RWPE1 (cell line): ENCODE measurements around the gene ZNF462.

Source experiments
- CTCF ChIA-PET: fragments of 350-600 bp; sonication (Branson Sonifier 250); formaldehyde crosslinking; extraction: SDS; loops from one replicate; lab custom pipeline; 2021; lab: Yijun Ruan, JAX
- POLR2A ChIA-PET: fragments of 400-600 bp; formaldehyde crosslinking; extraction: SDS; loops from one replicate; lab custom pipeline; 2020; ENCODE audit warnings: antibody characterized with exemption; ENCODE audit not compliant: low non-redundant PET; lab: Yijun Ruan, JAX
- DNase-seq: peaks from one replicate; pipeline ENCODE4 v3.0.0; 2012; ENCODE audit warnings: low spot score
- H3K27ac ChIP-seq: fragments of 450-650 bp; 2 replicates; pipeline ENCODE4 v1.5.1; 2017
- TF ChIP-seq, protein P1 (sequence below): fragments of 450-650 bp; conservative IDR thresholded peaks from 2 replicates; pipeline ENCODE4 v1.5.1; 2017; ENCODE audit warnings: low read depth, mild to moderate bottlenecking

Gene ZNF462

DNA sequence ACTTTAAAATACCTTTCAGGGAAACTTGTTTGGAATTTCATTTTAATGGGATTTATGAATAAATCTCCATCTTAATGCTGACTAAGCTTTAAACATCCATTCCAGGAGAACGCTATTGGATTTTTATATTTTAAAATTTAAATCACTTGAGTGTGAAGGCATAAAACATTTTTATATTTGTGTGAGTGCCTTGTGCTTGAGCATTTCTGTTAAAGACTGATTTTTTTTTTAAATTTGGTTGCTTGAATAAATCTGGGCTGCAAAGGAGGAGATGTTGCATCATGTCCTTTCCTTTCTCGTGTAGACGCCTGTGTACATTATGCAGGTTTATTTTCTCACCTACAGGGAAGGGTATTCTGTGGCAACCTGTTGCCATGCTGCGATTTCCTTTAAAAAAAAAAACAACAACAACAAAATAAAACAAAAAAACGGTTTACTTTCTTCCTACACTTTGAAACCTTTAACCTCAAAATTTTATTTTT is 108.1 kb downstream of the ZNF462 start:
- TF ChIP-seq, protein P1, sequence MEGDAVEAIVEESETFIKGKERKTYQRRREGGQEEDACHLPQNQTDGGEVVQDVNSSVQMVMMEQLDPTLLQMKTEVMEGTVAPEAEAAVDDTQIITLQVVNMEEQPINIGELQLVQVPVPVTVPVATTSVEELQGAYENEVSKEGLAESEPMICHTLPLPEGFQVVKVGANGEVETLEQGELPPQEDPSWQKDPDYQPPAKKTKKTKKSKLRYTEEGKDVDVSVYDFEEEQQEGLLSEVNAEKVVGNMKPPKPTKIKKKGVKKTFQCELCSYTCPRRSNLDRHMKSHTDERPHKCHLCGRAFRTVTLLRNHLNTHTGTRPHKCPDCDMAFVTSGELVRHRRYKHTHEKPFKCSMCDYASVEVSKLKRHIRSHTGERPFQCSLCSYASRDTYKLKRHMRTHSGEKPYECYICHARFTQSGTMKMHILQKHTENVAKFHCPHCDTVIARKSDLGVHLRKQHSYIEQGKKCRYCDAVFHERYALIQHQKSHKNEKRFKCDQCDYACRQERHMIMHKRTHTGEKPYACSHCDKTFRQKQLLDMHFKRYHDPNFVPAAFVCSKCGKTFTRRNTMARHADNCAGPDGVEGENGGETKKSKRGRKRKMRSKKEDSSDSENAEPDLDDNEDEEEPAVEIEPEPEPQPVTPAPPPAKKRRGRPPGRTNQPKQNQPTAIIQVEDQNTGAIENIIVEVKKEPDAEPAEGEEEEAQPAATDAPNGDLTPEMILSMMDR, result no peak
- ChIA-PET CTCF (no interaction called here), POLR2A (no interaction called here)
- no peak for DNase-seq
- no peak overlapping the region for H3K27ac ChIP-seq

DNA sequence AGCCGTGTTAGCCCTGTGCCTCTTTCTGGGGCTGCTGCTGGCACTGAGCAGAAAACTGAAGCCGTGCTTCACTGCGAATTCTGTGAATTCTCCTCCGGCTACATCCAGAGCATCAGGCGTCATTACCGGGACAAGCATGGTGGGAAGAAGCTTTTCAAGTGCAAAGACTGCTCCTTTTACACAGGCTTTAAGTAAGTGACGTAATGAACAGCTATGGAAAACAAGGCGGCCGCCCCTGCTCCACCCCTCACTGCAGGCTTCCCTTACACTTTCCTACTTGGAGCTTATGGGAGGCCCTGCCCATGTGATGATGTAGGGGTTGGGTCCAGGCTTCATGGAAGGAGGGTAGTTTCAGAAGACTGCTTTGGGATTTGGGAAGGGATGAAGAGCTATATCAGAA is 109.1 kb downstream of the ZNF462 start:
- DNase-seq, result no peak
- ChIA-PET POLR2A (no interaction called here), CTCF (interaction anchor here (0.6 to 0.7 kb wide), 2 partner anchors 15 to 130 kb away, joined by 3 read pairs; no protein-coding TSS in a partner anchor)
- H3K27ac ChIP-seq, result no peak overlapping the region
- TF ChIP-seq, protein P1, result no peak

DNA sequence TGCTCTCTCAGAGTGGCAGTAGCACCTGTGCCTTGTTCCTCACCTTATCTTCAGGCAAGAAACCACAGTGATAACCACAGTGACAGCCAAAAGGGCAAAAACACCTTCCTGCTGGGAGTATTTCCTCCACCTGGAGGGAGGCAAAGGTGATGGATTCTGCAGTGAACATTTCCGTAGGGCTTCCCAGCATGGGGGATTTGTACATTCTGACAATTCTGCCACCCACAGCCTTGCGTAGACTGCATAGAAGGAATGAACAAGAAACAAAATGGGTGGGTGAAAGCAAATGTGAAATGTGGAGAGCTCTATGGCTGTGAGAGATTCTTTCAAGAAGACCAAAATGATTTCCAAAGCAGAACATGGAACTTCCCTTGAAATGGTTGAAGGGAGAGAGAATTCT is 111.4 kb downstream of the ZNF462 start:
- DNase-seq, result no peak
- H3K27ac ChIP-seq, result no peak overlapping the region
- TF ChIP-seq, protein P1, result no peak
- ChIA-PET POLR2A (no interaction called here), CTCF (no interaction called here)

DNA sequence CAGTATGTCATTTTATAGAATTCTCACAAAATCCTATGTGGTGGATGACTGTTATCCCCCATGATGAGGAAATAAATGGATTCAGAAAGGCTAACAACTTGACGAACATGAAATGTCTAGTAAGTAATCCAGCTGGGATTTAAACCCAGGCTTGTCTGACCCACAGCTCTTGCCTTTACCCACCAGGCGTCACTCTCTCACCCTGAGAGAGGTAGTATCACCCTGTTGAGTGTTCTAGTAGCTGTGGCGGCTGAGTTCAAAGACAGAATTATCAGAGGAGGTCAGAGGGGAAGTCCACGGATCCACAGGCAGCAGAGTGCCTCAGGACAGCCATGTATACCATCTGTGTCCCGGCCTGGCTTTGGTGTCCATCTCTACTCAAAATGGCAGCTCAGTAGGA is 113.8 kb downstream of the ZNF462 start:
- POLR2A ChIA-PET, result no interaction called here
- TF ChIP-seq, protein P1, result no peak
- no peak overlapping the region for H3K27ac ChIP-seq
- DNase-seq, result no peak
- CTCF ChIA-PET, result no interaction called here

DNA sequence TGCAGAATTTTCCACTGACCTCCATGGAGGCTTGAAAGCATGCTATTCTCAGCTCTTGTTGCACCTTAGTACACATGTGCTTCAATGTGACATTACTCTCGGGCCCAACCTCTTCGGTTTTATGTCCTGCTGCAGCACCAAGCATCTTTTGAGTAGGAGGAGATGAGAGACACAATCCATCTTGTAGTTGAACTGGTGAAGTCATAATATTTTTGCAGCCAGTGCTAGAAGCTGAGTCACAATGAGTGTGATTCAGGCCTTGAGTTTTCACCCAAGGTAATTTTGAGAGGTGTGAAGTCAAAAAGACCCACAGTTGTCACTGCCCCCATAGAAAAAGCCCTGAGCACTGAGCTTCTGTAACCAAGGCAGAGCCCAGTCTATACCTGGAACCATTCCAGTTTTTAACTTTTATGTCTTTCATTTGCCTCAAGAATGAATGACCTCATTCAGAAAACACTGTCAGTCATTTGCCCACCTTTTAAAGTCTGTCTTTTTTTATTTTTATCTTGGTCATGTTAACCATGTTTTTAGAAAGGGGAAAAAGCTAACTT is 117.7 kb downstream of the ZNF462 start:
- ChIA-PET POLR2A (no interaction called here), CTCF (interaction anchor here (0.6 kb wide), 2 partner anchors 86 to 202 kb away, joined by 3 read pairs; no protein-coding TSS in a partner anchor)
- no peak overlapping the region for H3K27ac ChIP-seq
- DNase-seq, result no peak
- TF ChIP-seq, protein P1, result no peak

DNA sequence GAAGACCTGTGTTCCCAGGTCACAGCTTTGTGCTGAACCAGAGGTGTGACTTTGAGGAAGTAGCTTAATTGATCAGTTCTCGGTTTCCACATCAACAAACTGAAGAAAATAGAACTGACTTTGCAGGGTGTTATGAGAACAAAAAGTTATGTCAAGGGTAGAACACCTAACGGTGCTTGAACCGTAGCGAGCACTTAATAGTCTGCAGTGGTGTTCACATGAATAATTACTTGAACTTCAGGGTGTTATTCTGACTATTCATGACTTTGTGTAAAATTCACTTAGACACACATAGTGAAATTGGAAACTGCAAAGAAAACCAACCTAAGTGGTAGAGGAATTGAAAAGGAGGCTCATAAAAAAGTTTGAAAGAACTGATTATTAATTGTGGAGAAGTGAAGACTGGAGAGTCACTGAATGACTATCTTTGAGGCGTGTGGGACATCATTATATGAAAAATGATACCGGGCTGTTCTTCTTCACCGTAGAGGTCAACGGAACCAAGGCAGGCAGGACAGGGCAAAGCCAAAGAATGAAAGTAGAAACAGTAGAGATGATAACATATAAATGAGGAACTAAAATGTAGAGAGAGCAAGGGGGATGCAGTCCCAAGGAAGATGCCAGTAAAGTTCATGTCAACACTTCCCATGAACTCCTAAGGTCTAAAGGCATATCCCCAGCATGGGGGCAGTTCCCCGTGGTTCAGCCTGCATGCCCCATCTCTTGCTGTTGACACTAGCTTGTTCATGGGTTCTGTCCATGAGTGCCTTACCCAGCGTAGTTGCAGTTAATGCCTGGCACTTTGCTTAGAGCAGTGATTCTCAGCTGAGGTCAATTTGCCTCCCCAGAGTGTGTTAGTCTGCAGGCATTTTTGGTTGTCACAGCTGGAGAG is 118.7 kb downstream of the ZNF462 start:
- POLR2A ChIA-PET, result no interaction called here
- DNase-seq, result no peak
- TF ChIP-seq, protein P1, result no peak
- CTCF ChIA-PET, result interaction anchor here (0.5 to 0.7 kb wide), 3 partner anchors 59 to 284 kb away, joined by 3 to 8 read pairs (median 5); no protein-coding TSS in a partner anchor
- H3K27ac ChIP-seq, result no peak overlapping the region
